GM21367 (cell line): Measurements from ENCODE around the gene MMP8.

Source experiments
- ATAC-seq: cut with Tn5 transposase; IDR thresholded peaks from one replicate; pipeline ENCODE4 v1.9.1; 2021; ENCODE audit not compliant: unreplicated experiment

Gene MMP8

GRCh38 chr11:102727890-102728289 lies 3.1 kb upstream of the MMP8 start:
- ATAC-seq = no peak

GRCh38 chr11:102722821-102723220 lies 1.9 kb downstream of the MMP8 start:
- ATAC-seq = no peak

- no peak for ATAC-seq
Observed at GRCh38 chr11:102719620-102720277, 5.0 kb downstream of the MMP8 start.

- ATAC-seq = no peak
Observed at GRCh38 chr11:102717280-102717679, 7.5 kb downstream of the MMP8 start.

GRCh38 chr11:102716527-102716926 lies 8.2 kb downstream of the MMP8 start:
- ATAC-seq = peak; percentile 79

- ATAC-seq = no peak
Observed at GRCh38 chr11:102712137-102712536, 12.6 kb downstream of the MMP8 start.

GRCh38 chr11:102709201-102709945 lies 15.4 kb downstream of the MMP8 start:
- no peak for ATAC-seq

GRCh38 chr11:102708654-102709053 lies 16.1 kb downstream of the MMP8 start:
- no peak for ATAC-seq

- ATAC-seq = no peak
Observed at GRCh38 chr11:102705626-102706025, 19.1 kb downstream of the MMP8 start, which contains the start of gene MMP27. TSS of gene MMP27 (minus strand) at chr11:102705769. CDS start at chr11:102705714, 55 bp downstream.

GRCh38 chr11:102704841-102705240 lies 19.9 kb downstream of the MMP8 start:
- no peak for ATAC-seq

- no peak for ATAC-seq
Observed at GRCh38 chr11:102703826-102704493, 20.8 kb downstream of the MMP8 start.

- ATAC-seq = no peak
Observed at GRCh38 chr11:102695201-102695600, 29.6 kb downstream of the MMP8 start.

GRCh38 chr11:102685754-102686153 lies 39.0 kb downstream of the MMP8 start:
- no peak for ATAC-seq

GRCh38 chr11:102685338-102685737 lies 39.4 kb downstream of the MMP8 start:
- no peak for ATAC-seq

- ATAC-seq = no peak
Observed at GRCh38 chr11:102683277-102683676, 41.5 kb downstream of the MMP8 start.

- ATAC-seq = no peak
Observed at GRCh38 chr11:102680945-102681344, 43.8 kb downstream of the MMP8 start.

GRCh38 chr11:102678022-102678421 lies 46.7 kb downstream of the MMP8 start:
- ATAC-seq = no peak

GRCh38 chr11:102676084-102676483 lies 48.7 kb downstream of the MMP8 start:
- ATAC-seq = no peak

- peak; percentile 67 for ATAC-seq
Observed at GRCh38 chr11:102669664-102670063, 55.1 kb downstream of the MMP8 start.

GRCh38 chr11:102666331-102666957 lies 58.3 kb downstream of the MMP8 start:
- no peak for ATAC-seq

GRCh38 chr11:102664001-102664752 lies 60.6 kb downstream of the MMP8 start:
- no peak for ATAC-seq
